Activated CD8-positive, alpha-beta T cell treated with anti-CD3 and anti-CD28 coated beads for 36 hours (primary cell): ENCODE measurements around the gene ADAMTS2. TPM values are rescaled to one million over a fixed set of nuclear protein-coding genes. Genes with fewer than 3 reads are reported as not detected.

Experiments used
- ATAC-seq: fragments of 200-7000 bp; cut with Tn5 transposase; one replicate; pipeline ENCODE4 v1.10.0; 2021; ENCODE audit warnings: mild to moderate bottlenecking, moderate library complexity
- CTCF ChIA-PET: fragments of 350-600 bp; sonication (Branson Sonifier 250); formaldehyde crosslinking; loops from one replicate; lab custom pipeline; 2021; ENCODE audit warnings: antibody characterized with exemption; lab: Charles Lee
- POLR2A ChIA-PET: fragments of 350-600 bp; sonication (Branson Sonifier 250); formaldehyde crosslinking; loops from one replicate; lab custom pipeline; 2021; ENCODE audit warnings: antibody characterized with exemption; lab: Charles Lee
- DNase-seq: peaks from one replicate; pipeline ENCODE4 v3.0.0-alpha.2; 2020
- H3K27ac Mint-ChIP-seq: one replicate; pipeline ENCODE4 v1.8.0; 2021; ENCODE audit warnings: mild to moderate bottlenecking, mixed read lengths
- H3K27me3 Mint-ChIP-seq: one replicate; pipeline ENCODE4 v1.8.0; 2021; ENCODE audit warnings: mixed read lengths
- H3K36me3 Mint-ChIP-seq: one replicate; pipeline ENCODE4 v1.8.0; 2021; ENCODE audit warnings: low read depth, mixed read lengths
- H3K4me1 Mint-ChIP-seq: one replicate; pipeline ENCODE4 v1.8.0; 2021; ENCODE audit warnings: low read depth, mixed read lengths
- H3K4me3 Mint-ChIP-seq: one replicate; pipeline ENCODE4 v1.8.0; 2021; ENCODE audit warnings: mild to moderate bottlenecking, moderate library complexity, mixed read lengths
- H3K9me3 Mint-ChIP-seq: one replicate; pipeline ENCODE4 v1.8.0; 2021; ENCODE audit warnings: mixed read lengths
- intact Hi-C: fragments of 100-400 bp; cut with micrococcal nuclease; formaldehyde crosslinking; loops from one replicate; pipeline ENCODE4 v1.10.0; 2022
- total RNA-seq, 2 experiments: library from RNA; stranded (reverse); gene quantifications; one replicate each; pipeline ENCODE4 v1.2.3, GENCODE V29; 2021
- TF ChIP-seq, protein P1 (sequence below): fragments of 200-600 bp; IDR thresholded peaks from one replicate; pipeline ENCODE4 v1.8.0; 2022; ENCODE audit warnings: antibody characterized with exemption, mild to moderate bottlenecking

Gene ADAMTS2
- total RNA-seq, 2 experiments from 2014 or later, result not detected

- TF ChIP-seq, protein P1, sequence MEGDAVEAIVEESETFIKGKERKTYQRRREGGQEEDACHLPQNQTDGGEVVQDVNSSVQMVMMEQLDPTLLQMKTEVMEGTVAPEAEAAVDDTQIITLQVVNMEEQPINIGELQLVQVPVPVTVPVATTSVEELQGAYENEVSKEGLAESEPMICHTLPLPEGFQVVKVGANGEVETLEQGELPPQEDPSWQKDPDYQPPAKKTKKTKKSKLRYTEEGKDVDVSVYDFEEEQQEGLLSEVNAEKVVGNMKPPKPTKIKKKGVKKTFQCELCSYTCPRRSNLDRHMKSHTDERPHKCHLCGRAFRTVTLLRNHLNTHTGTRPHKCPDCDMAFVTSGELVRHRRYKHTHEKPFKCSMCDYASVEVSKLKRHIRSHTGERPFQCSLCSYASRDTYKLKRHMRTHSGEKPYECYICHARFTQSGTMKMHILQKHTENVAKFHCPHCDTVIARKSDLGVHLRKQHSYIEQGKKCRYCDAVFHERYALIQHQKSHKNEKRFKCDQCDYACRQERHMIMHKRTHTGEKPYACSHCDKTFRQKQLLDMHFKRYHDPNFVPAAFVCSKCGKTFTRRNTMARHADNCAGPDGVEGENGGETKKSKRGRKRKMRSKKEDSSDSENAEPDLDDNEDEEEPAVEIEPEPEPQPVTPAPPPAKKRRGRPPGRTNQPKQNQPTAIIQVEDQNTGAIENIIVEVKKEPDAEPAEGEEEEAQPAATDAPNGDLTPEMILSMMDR, result no peak
- Mint-ChIP-seq H3K27me3 (peaks cover 33% of the 10 kb centered on the region), H3K4me1 (peaks cover 5% of the 10 kb centered on the region), H3K4me3 (no peak overlapping the region), H3K36me3 (no peaks in the 10 kb centered on the region), H3K9me3 (no peaks in the 10 kb centered on the region), H3K27ac (no peak overlapping the region)
- POLR2A ChIA-PET, result no interaction called here
- intact Hi-C loops, result no loop called here
- no peak for DNase-seq
- ATAC-seq, result no peak
- CTCF ChIA-PET, result interaction anchor here (1.3 kb wide), 1 partner anchor 55 kb away, joined by 3 read pairs; no protein-coding TSS in a partner anchor
Measured at GRCh38 chr5:179348011-179348530, 2.8 kb upstream of the ADAMTS2 start.

DNA sequence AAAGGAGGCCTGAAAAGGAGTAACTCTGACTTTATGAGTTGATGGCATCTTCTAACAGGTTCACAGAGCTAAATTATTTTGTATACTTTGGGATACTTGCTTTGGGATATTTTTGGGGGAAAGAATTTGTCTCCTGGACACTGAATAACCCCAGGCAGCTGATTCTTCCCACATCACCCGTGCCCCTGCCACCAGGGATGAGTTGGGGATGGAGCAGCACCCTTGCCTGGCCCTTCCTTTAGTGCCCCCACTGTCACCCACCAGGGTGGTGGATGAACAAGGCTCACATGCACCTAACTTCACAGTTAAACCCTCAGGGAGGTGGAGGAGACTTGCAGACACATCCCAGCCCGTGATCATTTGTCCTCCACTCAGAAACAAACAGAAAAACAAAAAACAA is 2.3 kb upstream of the ADAMTS2 start:
- Mint-ChIP-seq H3K4me1 (peaks cover 6% of the 10 kb centered on the region), H3K27me3 (peaks cover 37% of the 10 kb centered on the region), H3K9me3 (no peaks in the 10 kb centered on the region), H3K27ac (no peak overlapping the region), H3K36me3 (no peaks in the 10 kb centered on the region), H3K4me3 (no peak overlapping the region)
- ATAC-seq (no peak), DNase-seq (no peak)
- ChIA-PET CTCF (no interaction called here), POLR2A (no interaction called here)
- intact Hi-C loops, result no loop called here
- TF ChIP-seq, protein P1, result no peak

DNA sequence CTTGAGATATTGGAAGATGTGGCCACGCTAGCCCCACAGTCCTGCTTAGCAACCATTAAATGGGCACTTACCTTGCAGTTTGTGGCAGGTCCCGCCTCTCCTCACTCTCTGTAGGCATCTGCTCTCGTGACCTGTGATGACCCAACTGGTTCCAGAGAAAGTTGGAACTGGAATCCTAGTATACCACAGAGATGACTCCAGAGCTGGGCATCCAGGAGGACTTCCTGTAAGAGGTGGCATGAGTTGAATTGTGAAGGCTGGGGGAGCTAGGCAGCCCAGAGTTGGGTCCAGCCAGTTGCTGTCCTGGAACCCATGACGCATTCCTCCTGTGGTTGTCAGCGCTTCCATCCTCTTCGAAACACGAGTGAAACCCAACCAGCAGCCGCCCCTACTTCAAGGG is 1.6 kb upstream of the ADAMTS2 start:
- Mint-ChIP-seq H3K27me3 (peaks cover 42% of the 10 kb centered on the region), H3K4me3 (no peak overlapping the region), H3K4me1 (peaks cover 6% of the 10 kb centered on the region), H3K27ac (no peak overlapping the region), H3K36me3 (no peaks in the 10 kb centered on the region), H3K9me3 (no peaks in the 10 kb centered on the region)
- intact Hi-C loops, result no loop called here
- no peak for ATAC-seq
- no peak for DNase-seq
- CTCF ChIA-PET, result no interaction called here
- TF ChIP-seq, protein P1, result no peak
- POLR2A ChIA-PET, result no interaction called here

DNA sequence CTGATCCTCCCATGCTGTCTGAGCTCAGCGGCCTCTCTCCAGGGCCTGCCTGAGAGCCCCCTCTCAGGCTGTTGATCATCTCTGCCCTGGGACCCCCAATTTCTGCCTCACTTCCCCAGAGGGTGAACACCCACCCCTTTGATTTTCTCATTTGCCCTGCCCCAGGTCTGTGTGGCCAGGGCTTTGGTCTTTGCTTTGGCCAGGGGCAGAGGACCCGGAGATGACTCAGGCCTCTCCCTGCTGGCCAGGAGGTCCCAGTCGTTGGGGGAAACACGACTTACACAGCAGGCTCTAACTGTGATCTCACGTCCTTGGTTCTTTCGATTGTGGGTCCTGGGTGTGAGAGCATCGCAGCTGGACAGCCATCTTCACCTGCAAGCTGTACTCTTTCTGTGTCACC is 1.1 kb upstream of the ADAMTS2 start:
- CTCF ChIA-PET, result no interaction called here
- DNase-seq, result no peak
- no peak overlapping the region for H3K4me3 Mint-ChIP-seq
- intact Hi-C loops, result no loop called here
- H3K27ac Mint-ChIP-seq, result no peak overlapping the region
- POLR2A ChIA-PET, result no interaction called here
- H3K4me1 Mint-ChIP-seq, result peaks cover 6% of the 10 kb centered on the region
- TF ChIP-seq, protein P1, result no peak
- H3K36me3 Mint-ChIP-seq, result no peaks in the 10 kb centered on the region
- no peak for ATAC-seq
- H3K27me3 Mint-ChIP-seq, result peaks cover 44% of the 10 kb centered on the region
- H3K9me3 Mint-ChIP-seq, result no peaks in the 10 kb centered on the region

- Mint-ChIP-seq H3K36me3 (no peaks in the 10 kb centered on the region), H3K4me3 (no peak overlapping the region), H3K4me1 (peaks cover 6% of the 10 kb centered on the region), H3K27ac (no peak overlapping the region), H3K9me3 (no peaks in the 10 kb centered on the region), H3K27me3 (peaks cover 47% of the 10 kb centered on the region)
- ChIA-PET CTCF (no interaction called here), POLR2A (no interaction called here)
- DNase-seq (no peak), ATAC-seq (no peak)
- TF ChIP-seq, protein P1, result no peak
- intact Hi-C loops, result no loop called here
Measured at GRCh38 chr5:179345183-179345432, 153 bp downstream of the ADAMTS2 start.
